GM12801 (cell line): ENCODE results near the gene SPP1.

ENCODE experiments used
- TF ChIP-seq, protein P1 (sequence below): IDR thresholded peaks from one replicate; pipeline ENCODE4 v1.5.1; 2011; ENCODE audit warnings: control low read depth; ENCODE audit not compliant: insufficient read length; ENCODE audit errors: extremely low read depth

SPP1 gene

DNA sequence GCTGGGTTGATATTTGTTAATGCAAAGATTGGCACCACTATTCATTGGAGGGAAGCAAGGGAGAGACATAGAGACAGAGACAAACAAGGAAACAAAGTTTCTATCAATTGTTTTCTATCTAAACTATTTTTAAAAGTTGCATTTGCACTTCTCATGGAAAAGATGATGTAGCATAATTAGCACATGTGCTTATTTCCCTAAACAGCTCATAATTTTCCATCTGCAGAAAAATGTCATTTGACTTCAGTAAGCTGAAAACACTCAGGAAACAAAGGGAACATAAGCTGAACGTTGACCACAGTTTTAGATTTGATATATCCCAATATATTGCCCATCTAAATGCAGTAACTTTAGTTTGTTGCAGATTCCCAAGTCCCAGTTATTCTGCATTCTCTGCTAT lies 18.5 kb upstream of the SPP1 start:
- TF ChIP-seq, protein P1, sequence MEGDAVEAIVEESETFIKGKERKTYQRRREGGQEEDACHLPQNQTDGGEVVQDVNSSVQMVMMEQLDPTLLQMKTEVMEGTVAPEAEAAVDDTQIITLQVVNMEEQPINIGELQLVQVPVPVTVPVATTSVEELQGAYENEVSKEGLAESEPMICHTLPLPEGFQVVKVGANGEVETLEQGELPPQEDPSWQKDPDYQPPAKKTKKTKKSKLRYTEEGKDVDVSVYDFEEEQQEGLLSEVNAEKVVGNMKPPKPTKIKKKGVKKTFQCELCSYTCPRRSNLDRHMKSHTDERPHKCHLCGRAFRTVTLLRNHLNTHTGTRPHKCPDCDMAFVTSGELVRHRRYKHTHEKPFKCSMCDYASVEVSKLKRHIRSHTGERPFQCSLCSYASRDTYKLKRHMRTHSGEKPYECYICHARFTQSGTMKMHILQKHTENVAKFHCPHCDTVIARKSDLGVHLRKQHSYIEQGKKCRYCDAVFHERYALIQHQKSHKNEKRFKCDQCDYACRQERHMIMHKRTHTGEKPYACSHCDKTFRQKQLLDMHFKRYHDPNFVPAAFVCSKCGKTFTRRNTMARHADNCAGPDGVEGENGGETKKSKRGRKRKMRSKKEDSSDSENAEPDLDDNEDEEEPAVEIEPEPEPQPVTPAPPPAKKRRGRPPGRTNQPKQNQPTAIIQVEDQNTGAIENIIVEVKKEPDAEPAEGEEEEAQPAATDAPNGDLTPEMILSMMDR, result no peak

DNA sequence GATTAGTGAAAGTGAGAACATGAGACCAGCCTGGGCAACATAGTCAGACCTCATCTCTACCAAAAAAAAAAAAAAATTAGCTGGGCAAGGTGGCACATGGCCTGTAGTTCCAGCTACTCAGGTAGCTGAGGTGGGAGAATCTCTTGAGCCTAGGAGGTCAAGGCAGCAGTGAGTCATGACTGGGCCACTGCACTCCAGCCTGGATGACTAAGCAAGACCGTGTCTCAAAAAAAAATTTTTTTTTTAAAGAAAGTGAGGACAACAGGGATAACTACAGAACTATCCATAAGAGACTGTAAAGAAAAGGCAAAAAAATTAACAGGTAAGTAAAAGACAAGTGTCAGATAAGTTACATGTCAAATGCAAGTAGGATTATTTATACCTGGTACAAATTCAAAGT lies 13.5 kb upstream of the SPP1 start:
- TF ChIP-seq, protein P1, result no peak

DNA sequence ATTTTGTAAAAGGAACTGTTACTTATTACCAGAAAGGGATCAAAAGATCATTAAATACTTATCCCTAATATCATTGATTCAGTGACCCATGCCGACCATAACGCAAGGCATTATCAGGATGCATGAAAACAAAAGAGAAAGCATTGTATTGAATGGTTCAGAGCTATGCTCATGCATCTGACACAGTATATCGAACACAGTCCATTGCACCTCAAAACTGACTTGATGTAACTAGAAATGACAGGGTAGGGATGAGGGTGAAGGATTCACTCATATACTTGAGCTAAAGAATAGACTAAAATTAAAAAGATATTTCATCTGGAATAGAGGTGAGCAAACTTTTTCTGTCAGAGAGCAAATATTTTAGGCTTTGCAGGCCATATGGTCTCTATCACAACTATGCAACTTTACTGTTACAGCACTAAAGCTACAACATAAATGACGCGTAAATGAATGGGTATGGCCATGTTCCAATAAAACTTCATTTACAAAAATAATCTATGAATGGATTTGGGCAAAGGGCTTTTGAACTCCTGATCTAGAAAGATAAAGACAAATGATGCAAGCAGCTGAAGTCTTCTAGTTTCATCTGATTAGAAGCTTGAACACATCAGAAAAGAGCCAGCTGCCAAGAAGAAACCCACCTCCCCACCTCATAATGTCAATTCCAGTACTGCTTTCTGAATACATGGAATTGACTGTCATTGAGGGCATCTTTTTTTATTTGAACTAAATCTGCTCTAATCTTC lies 12.9 kb upstream of the SPP1 start:
- TF ChIP-seq, protein P1, result no peak

DNA sequence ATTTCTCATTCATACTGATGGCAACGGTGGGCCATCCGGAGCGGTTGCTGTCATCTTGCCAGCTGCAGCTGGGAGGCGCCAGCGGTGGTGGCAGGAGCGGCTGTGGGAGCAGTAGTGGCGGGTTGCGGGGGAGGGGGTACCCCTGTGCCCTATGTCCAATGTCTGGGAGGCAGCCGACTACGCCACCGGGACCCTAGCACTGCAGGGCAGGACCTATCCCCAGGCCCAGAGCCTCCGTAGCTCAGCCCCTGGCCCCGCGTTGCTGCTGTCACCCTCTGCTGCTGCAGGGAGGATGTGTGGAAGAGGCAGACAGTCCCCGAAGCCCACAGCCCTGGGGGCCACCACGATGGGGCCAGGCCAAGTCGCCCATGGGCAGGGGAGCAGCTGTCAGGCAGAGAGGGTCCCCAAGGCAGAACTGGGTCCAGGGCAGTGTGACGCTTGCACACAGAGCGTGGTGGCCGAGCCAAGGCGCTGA lies 10.0 kb upstream of the SPP1 start:
- TF ChIP-seq, protein P1, result no peak

DNA sequence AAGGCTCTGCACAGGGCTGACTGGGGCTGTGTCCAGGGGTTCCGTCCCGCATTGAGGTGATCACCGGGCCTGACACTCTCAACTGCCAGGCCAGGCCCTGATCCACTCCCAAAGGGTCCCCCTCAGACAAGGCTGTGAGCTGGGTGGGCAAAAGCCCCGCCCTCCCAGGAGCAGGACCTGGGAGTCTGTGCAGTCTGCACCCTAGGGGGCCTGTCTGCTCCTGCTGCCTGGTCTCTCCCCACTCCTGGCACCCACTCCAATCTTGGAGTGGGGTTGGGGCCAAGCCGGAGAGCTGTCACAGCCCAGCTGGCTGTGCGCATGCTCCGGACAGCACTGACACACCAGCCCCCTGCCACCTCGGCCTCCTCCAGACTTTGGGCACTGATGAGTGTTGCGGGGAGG lies 9.4 kb upstream of the SPP1 start:
- TF ChIP-seq, protein P1, result no peak

DNA sequence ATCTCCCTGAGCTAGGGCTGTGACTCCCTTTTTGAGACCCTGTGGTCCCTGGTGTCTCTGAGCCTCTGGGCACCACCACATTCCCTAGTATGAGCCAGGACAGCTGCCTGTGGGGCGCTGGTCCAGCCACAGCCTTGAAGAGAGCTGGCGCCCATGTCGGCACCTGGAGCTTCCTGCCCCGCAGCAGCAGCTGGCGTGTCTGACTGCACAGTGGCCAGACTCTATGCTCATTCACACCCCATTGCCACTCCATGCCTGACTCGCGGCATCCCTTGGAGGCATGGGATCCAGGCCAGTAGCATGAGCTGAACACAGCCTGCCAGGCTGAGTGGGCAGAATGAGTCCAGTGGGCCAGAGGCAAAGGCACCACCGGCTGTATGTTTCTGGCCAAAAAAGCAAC lies 8.3 kb upstream of the SPP1 start:
- TF ChIP-seq, protein P1, result no peak

DNA sequence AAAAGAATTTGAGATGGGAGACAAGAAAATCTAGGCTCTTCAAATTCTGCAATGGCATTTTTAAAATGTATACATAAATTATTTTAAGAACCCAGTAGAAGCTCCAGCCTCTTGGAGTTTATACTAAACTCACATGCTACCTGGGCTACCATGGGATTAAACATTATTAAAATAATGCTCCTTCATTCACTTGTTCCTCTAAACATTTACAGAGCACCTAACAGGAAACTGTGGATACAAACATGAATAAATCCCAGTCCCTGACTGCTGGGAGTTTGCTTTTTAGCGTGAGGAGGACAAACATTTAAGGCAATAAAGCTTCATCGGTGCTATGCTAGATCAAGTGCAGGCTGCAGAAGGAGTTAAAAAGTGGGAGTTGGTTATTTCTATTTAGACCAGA lies 5.4 kb upstream of the SPP1 start:
- TF ChIP-seq, protein P1, result no peak
